Astrocyte (in vitro differentiated cells and primary cell): ENCODE data around the gene ANLN. TPM values are rescaled to one million over a fixed set of nuclear protein-coding genes. Genes with fewer than 3 reads are reported as not detected.

ENCODE experiments used
- DNase-seq: peaks from one replicate; pipeline ENCODE4 v3.0.0-alpha.2; 2010; ENCODE audit warnings: low read depth
- FAIRE-seq: peaks from 2 replicates; lab custom pipeline; 2011; peaks lifted over from hg19 to GRCh38; lab: Jason Lieb, UNC
- H2AFZ ChIP-seq: 2 replicates; pipeline ENCODE4 v1.6.0; 2012; ENCODE audit warnings: low read depth, low read length, inconsistent platforms
- H3K27ac ChIP-seq: 2 replicates; pipeline ENCODE4 v1.5.1; 2011; ENCODE audit warnings: low read depth, low read length, inconsistent platforms
- H3K27me3 ChIP-seq: 2 replicates; pipeline ENCODE4 v1.6.0; 2011; ENCODE audit warnings: low read length, inconsistent platforms; ENCODE audit not compliant: insufficient read depth
- H3K36me3 ChIP-seq: 2 replicates; pipeline ENCODE4 v1.5.1; 2011; ENCODE audit warnings: low read length, inconsistent platforms; ENCODE audit not compliant: insufficient read depth
- H3K4me1 ChIP-seq: 2 replicates; pipeline ENCODE4 v1.5.1; 2011; ENCODE audit warnings: low read length, inconsistent platforms; ENCODE audit not compliant: insufficient read depth
- H3K4me2 ChIP-seq: 2 replicates; pipeline ENCODE4 v1.6.0; 2012; ENCODE audit warnings: low read length, inconsistent platforms
- H3K4me3 ChIP-seq: 2 replicates; pipeline ENCODE4 v1.5.1; 2011; ENCODE audit warnings: low read depth, mild to moderate bottlenecking, low read length, inconsistent platforms; ENCODE audit not compliant: insufficient read depth
- H3K79me2 ChIP-seq: 2 replicates; pipeline ENCODE4 v1.6.0; 2012; ENCODE audit warnings: mild to moderate bottlenecking, low read length, inconsistent platforms; ENCODE audit not compliant: insufficient read depth
- H3K9ac ChIP-seq: 2 replicates; pipeline ENCODE4 v1.6.0; 2012; ENCODE audit warnings: mild to moderate bottlenecking, low read length, inconsistent platforms
- H3K9me3 ChIP-seq: 2 replicates; pipeline ENCODE4 v1.5.1; 2012; ENCODE audit warnings: low read depth, mild to moderate bottlenecking, low read length, inconsistent platforms; ENCODE audit not compliant: insufficient read depth
- H4K20me1 ChIP-seq: 2 replicates; pipeline ENCODE4 v1.6.0; 2012; ENCODE audit warnings: low read length, inconsistent platforms; ENCODE audit not compliant: insufficient read depth
- H3K27ac Mint-ChIP-seq: one replicate; pipeline ENCODE4 v1.8.0; 2021; ENCODE audit warnings: mild to moderate bottlenecking, mixed read lengths; ENCODE audit not compliant: unreplicated experiment
- H3K27me3 Mint-ChIP-seq: one replicate; pipeline ENCODE4 v1.8.0; 2021; ENCODE audit warnings: low read depth, mixed read lengths; ENCODE audit not compliant: unreplicated experiment
- H3K36me3 Mint-ChIP-seq: one replicate; pipeline ENCODE4 v1.8.0; 2021; ENCODE audit warnings: low read depth, mixed read lengths; ENCODE audit not compliant: unreplicated experiment
- H3K4me1 Mint-ChIP-seq: one replicate; pipeline ENCODE4 v1.8.0; 2021; ENCODE audit warnings: low read depth, mixed read lengths; ENCODE audit not compliant: unreplicated experiment
- H3K4me3 Mint-ChIP-seq: one replicate; pipeline ENCODE4 v1.8.0; 2021; ENCODE audit warnings: mild to moderate bottlenecking, moderate library complexity, mixed read lengths; ENCODE audit not compliant: unreplicated experiment
- H3K9me3 Mint-ChIP-seq: one replicate; pipeline ENCODE4 v1.8.0; 2021; ENCODE audit warnings: mild to moderate bottlenecking, mixed read lengths; ENCODE audit not compliant: unreplicated experiment
- CTCF ChIP-seq: IDR thresholded peaks from 2 replicates; pipeline ENCODE4 v1.5.1; 2011; ENCODE audit warnings: low read depth, mild to moderate bottlenecking, inconsistent platforms, low read length, moderate library complexity; ENCODE audit not compliant: insufficient read depth
- EZH2 ChIP-seq: IDR thresholded peaks from 2 replicates; pipeline ENCODE4 v1.6.1; 2012; ENCODE audit warnings: mild to moderate bottlenecking, low read length, inconsistent platforms; ENCODE audit not compliant: insufficient read depth
- total RNA-seq: library from RNA; stranded (reverse); gene quantifications from 2 replicates; pipeline ENCODE4 v1.2.1, GENCODE V29; 2021

Gene ANLN
- total RNA-seq, 1 donor from 2014 or later: 20.4 TPM

GRCh38 chr7:36393826-36394225 lies 4.2 kb downstream of the ANLN start:
- Histone ChIP-seq H3K79me2 (peaks cover 91% of the 10 kb centered on the region), H2AFZ (no peak overlapping the region), H3K9ac (peak overlapping the region; percentile 75)

GRCh38 chr7:36395171-36395894 lies 5.7 kb downstream of the ANLN start:
- Mint-ChIP-seq H3K27ac (peak overlapping the region; percentile 94), H3K27me3 (no peaks in the 10 kb centered on the region), H3K4me3 (no peak overlapping the region), H3K4me1 (peaks cover 35% of the 10 kb centered on the region), H3K9me3 (no peaks in the 10 kb centered on the region), H3K36me3 (no peaks in the 10 kb centered on the region)
- Histone ChIP-seq H3K79me2 (peaks cover 99% of the 10 kb centered on the region), H3K9me3 (no peaks in the 10 kb centered on the region), H3K4me1 (peaks cover 27% of the 10 kb centered on the region), H3K4me2 (peak overlapping the region; percentile 27), H3K36me3 (peaks cover 17% of the 10 kb centered on the region), H2AFZ (peak overlapping the region; percentile 13), H4K20me1 (peaks cover 3% of the 10 kb centered on the region), H3K27me3 (no peaks in the 10 kb centered on the region), H3K9ac (no peak overlapping the region), H3K27ac (peak overlapping the region; percentile 44), H3K4me3 (no peak overlapping the region)
- no peak for FAIRE-seq
- no peak for TF ChIP-seq CTCF
- DNase-seq: no peak

More at GRCh38 chr7:36393826-36394225, 4.2 kb downstream of the ANLN start:
- DNase-seq (no peak), FAIRE-seq (no peak)
- TF ChIP-seq EZH2: no peak
- no peak for TF ChIP-seq CTCF
- peak overlapping the region; percentile 82 for H3K27ac Mint-ChIP-seq
- H3K4me2 ChIP-seq: peak overlapping the region; percentile 79
- no peak overlapping the region for H3K4me3 Mint-ChIP-seq
- no peaks in the 10 kb centered on the region for H3K27me3 Mint-ChIP-seq
- H3K27me3 ChIP-seq: no peaks in the 10 kb centered on the region
- H3K9me3 ChIP-seq: no peaks in the 10 kb centered on the region
- H4K20me1 ChIP-seq: no peaks in the 10 kb centered on the region
- H3K27ac ChIP-seq: peak overlapping the region; percentile 97
- H3K36me3 Mint-ChIP-seq: no peaks in the 10 kb centered on the region
- H3K4me1 Mint-ChIP-seq: peaks cover 35% of the 10 kb centered on the region
- peaks cover 27% of the 10 kb centered on the region for H3K4me1 ChIP-seq
- H3K36me3 ChIP-seq: peaks cover 9% of the 10 kb centered on the region
- H3K9me3 Mint-ChIP-seq: no peaks in the 10 kb centered on the region
- peak overlapping the region; percentile 39 for H3K4me3 ChIP-seq

- TF ChIP-seq CTCF (no peak), EZH2 (no peak)
- Histone ChIP-seq H3K27ac (peak overlapping the region; percentile 44), H3K9me3 (no peaks in the 10 kb centered on the region), H2AFZ (no peak overlapping the region), H4K20me1 (peaks cover 3% of the 10 kb centered on the region), H3K79me2 (peaks cover 97% of the 10 kb centered on the region), H3K4me2 (no peak overlapping the region), H3K36me3 (peaks cover 17% of the 10 kb centered on the region), H3K4me3 (no peak overlapping the region), H3K9ac (no peak overlapping the region), H3K4me1 (peaks cover 27% of the 10 kb centered on the region), H3K27me3 (no peaks in the 10 kb centered on the region)
- H3K36me3 Mint-ChIP-seq: no peaks in the 10 kb centered on the region
- H3K27me3 Mint-ChIP-seq: no peaks in the 10 kb centered on the region
- H3K4me1 Mint-ChIP-seq: peaks cover 36% of the 10 kb centered on the region
- H3K9me3 Mint-ChIP-seq: no peaks in the 10 kb centered on the region
- DNase-seq (peak; percentile 67), FAIRE-seq (no peak)
- no peak overlapping the region for H3K4me3 Mint-ChIP-seq
- H3K27ac Mint-ChIP-seq: peak overlapping the region; percentile 94
Observed at GRCh38 chr7:36396150-36396549, 6.5 kb downstream of the ANLN start.
